ENCODE measurements around the gene SYTL5.

GRCh38 chrX:38103857-38104812 is 97.8 kb downstream of the SYTL5 start:
- TF ChIP-seq RAD21 (IDR thresholded peaks at IDR 0.05; ENCODE audit: low read depth) (no peak), REST (IDR thresholded peaks at IDR 0.05; ENCODE audit: low read depth) (no peak), USF1 (IDR thresholded peaks at IDR 0.05) (no peak), TAF1 (IDR thresholded peaks at IDR 0.05; ENCODE audit: low read depth) (no peak), CREB1 (IDR thresholded peaks at IDR 0.05; ENCODE audit: low read depth) (no peak)

Data from Ishikawa (cell line).